DMS79 (cell line): ENCODE data around the gene MACROD2.
"Not testable (repeated sequence)": the region's sequence is repeated elsewhere in the genome, so short reads cannot be mapped to it uniquely, and the experiment has no call there.

Experiments used
- DNase-seq: peaks from one replicate; lab custom pipeline; 2025; lab: John Stamatoyannopoulos, UW

MACROD2 gene

GRCh38 chr20:14410869-14411555 is 415.7 kb downstream of the MACROD2 start:
- no peak for DNase-seq

GRCh38 chr20:14412065-14412681 is 416.9 kb downstream of the MACROD2 start:
- DNase-seq: no peak

GRCh38 chr20:14413835-14414234 is 418.5 kb downstream of the MACROD2 start:
- DNase-seq: no peak

- DNase-seq: no peak
Observed at GRCh38 chr20:14414560-14414959, 419.2 kb downstream of the MACROD2 start.

- DNase-seq: no peak
Observed at GRCh38 chr20:14415467-14415866, 420.2 kb downstream of the MACROD2 start.

- no peak for DNase-seq
Observed at GRCh38 chr20:14418376-14418775, 423.1 kb downstream of the MACROD2 start.

GRCh38 chr20:14422892-14423291 is 427.6 kb downstream of the MACROD2 start:
- no peak for DNase-seq

- DNase-seq: no peak
Observed at GRCh38 chr20:14431568-14431967, 436.3 kb downstream of the MACROD2 start.

GRCh38 chr20:14432085-14432484 is 436.8 kb downstream of the MACROD2 start:
- DNase-seq: no peak

GRCh38 chr20:14432597-14432996 is 437.3 kb downstream of the MACROD2 start:
- DNase-seq: no peak

GRCh38 chr20:14434384-14435136 is 439.2 kb downstream of the MACROD2 start:
- no peak for DNase-seq

- DNase-seq: no peak
Observed at GRCh38 chr20:14441201-14441600, 445.9 kb downstream of the MACROD2 start.

GRCh38 chr20:14444106-14444505 is 448.8 kb downstream of the MACROD2 start:
- DNase-seq: no peak

GRCh38 chr20:14445310-14445709 is 450.0 kb downstream of the MACROD2 start:
- no peak for DNase-seq

- DNase-seq: no peak
Observed at GRCh38 chr20:14445902-14446301, 450.6 kb downstream of the MACROD2 start.

- DNase-seq: no peak
Observed at GRCh38 chr20:14446446-14446845, 451.1 kb downstream of the MACROD2 start.

GRCh38 chr20:14449323-14449722 is 454.0 kb downstream of the MACROD2 start:
- no peak for DNase-seq

GRCh38 chr20:14450256-14450655 is 454.9 kb downstream of the MACROD2 start:
- no peak for DNase-seq

GRCh38 chr20:14451458-14451857 is 456.1 kb downstream of the MACROD2 start:
- DNase-seq: no peak

- no peak for DNase-seq
Observed at GRCh38 chr20:14453259-14453658, 457.9 kb downstream of the MACROD2 start.

- no peak for DNase-seq
Observed at GRCh38 chr20:14454296-14454695, 459.0 kb downstream of the MACROD2 start.

- not testable (repeated sequence) for DNase-seq
Observed at GRCh38 chr20:14467104-14467827, 471.9 kb downstream of the MACROD2 start.
